ENCODE results near the gene MIPEP.

The MIPEP gene

DNA sequence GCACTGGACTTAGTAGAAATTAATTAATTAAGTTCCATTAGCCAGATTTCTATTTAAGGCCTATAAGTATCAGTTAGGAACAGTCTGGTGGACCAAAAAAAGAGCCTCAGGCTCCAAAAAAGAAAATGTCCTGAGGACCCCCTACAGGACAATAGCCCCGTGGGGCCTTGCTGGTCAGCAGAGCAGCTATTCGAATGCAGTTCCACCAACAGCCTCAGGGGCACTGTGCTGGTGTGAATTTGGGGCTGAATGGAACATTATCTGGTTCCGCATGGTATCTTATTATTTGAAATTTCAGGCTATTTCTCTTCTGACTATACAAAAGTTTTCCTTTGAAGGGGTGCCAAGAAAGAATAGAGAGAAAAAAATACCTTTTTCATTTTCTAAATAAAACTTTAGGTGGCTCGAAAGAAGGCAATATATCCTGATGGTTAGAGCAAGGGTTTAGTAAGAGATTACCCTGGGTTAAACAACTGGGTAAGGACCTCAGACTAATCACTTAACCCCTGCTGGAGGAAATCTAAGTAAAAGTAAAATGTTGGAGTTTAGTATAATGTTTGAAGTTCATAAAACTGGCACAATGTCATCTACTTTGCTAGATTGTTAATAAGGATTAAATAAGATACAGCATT, 147.2 kb downstream of the MIPEP start:
- no peak for DNase-seq (ENCODE audit: low spot score)
- TF ChIP-seq, protein P1, sequence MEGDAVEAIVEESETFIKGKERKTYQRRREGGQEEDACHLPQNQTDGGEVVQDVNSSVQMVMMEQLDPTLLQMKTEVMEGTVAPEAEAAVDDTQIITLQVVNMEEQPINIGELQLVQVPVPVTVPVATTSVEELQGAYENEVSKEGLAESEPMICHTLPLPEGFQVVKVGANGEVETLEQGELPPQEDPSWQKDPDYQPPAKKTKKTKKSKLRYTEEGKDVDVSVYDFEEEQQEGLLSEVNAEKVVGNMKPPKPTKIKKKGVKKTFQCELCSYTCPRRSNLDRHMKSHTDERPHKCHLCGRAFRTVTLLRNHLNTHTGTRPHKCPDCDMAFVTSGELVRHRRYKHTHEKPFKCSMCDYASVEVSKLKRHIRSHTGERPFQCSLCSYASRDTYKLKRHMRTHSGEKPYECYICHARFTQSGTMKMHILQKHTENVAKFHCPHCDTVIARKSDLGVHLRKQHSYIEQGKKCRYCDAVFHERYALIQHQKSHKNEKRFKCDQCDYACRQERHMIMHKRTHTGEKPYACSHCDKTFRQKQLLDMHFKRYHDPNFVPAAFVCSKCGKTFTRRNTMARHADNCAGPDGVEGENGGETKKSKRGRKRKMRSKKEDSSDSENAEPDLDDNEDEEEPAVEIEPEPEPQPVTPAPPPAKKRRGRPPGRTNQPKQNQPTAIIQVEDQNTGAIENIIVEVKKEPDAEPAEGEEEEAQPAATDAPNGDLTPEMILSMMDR (IDR thresholded peaks at IDR 0.05): no peak
- Histone ChIP-seq H3K4me3 (no peak overlapping the region), H3K27ac (no peak overlapping the region)

DNA sequence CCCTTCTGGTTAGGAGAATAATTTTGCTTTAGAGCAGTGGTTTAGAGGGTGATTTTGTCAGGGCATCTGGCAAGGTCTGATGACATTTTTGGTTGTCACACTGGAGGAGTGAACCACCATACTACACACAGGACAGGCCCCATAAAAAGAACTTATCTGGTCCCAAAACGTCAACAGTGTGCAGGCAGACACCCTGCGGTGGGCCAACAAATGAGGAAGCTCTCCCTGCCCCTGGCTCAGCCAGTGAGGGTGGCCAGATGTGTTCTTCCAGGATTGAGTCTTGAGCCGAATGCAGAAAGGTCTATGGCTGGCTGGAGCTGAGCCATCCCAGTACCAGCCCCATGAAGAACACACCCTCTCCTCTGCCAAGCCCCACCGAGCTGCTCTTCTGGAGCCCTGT, 149.2 kb downstream of the MIPEP start:
- TF ChIP-seq, protein P1 (IDR thresholded peaks at IDR 0.05): no peak
- Histone ChIP-seq H3K27ac (no peak overlapping the region), H3K4me3 (no peak overlapping the region)
- DNase-seq (ENCODE audit: low spot score): no peak

DNA sequence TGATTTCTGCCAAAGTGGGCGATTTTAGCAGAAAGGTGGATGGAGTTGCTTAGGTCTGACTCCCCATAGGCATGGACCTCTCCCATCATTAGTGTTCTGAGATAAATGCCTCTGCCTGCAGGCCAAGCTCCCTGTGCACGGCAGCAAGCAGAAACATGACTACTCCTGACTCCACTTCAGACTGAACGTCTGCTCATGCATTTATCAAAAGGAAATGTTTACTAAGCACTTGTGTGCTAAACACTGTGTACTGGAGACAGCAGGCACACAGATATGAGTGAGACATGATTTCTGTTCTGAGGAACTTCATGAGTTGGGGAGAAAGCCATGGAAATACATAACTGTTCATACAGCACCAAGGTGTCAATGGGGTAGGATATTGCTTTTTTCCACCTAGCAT, 149.6 kb downstream of the MIPEP start:
- TF ChIP-seq, protein P1 (IDR thresholded peaks at IDR 0.05): no peak
- no peak for DNase-seq (ENCODE audit: low spot score)
- Histone ChIP-seq H3K4me3 (no peak overlapping the region), H3K27ac (no peak overlapping the region)

DNA sequence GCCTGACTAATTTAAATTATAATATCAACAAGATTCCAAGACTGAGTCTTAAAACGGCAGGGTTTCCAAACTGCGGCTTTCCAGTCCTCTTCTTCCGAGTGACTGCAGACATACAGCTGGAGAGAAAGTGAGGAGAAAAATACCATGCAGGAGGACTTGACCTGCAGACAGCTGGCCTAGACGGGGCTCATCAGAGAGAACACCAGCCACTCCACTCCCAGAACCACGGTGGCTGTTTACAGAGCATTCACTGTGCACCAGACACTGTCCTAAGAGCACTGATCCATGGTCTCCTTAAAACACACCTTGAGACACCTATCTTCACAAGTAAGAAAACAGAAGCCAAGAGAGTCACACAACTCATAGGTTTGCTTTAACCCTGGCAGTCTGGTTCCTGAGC, 152.7 kb downstream of the MIPEP start:
- Histone ChIP-seq H3K4me3 (no peak overlapping the region), H3K27ac (no peak overlapping the region)
- no peak for DNase-seq (ENCODE audit: low spot score)
- TF ChIP-seq, protein P1 (IDR thresholded peaks at IDR 0.05): no peak

DNA sequence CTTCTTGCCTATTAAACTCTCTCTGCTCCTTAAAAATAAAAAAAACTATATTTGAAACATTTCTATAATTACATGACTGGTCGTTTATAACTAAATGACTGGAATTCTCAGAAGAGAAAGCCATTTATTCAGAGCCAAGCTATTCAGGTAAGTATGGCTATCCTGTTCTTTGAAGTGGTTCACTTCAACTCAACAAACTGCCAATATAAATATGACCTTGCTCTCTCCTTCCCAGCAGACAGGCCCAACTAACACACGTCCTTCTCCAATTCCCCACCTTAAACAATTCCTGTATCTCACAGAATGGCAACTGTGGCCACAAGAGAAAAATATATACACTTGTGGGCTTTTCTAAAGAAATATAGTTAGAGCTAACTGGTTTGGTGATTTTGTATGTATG, 153.9 kb downstream of the MIPEP start:
- H3K4me3 ChIP-seq: no peak overlapping the region
- no peak overlapping the region for H3K27ac ChIP-seq
- DNase-seq (ENCODE audit: low spot score): no peak
- TF ChIP-seq, protein P1 (IDR thresholded peaks at IDR 0.05): no peak

DNA sequence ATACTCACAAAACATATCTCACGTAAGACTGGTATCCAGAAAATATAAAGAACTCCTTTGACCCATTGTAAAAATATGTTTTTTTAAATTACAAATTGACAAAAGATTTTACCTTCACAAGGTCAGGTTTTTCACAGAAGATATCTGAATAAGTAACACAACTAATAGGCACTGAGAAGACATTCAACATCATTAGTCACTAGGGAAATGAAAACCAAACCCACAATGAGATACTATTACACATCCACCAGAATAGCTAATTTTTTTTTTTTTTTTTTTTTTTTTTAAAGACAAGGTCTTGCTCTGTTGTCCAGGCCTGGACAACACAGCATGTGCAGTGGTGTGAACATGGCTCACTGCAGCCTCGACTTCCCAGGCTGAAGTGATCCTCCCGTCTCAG, 157.5 kb downstream of the MIPEP start:
- TF ChIP-seq, protein P1 (IDR thresholded peaks at IDR 0.05): no peak
- Histone ChIP-seq H3K4me3 (no peak overlapping the region), H3K27ac (no peak overlapping the region)
- no peak for DNase-seq (ENCODE audit: low spot score)

DNA sequence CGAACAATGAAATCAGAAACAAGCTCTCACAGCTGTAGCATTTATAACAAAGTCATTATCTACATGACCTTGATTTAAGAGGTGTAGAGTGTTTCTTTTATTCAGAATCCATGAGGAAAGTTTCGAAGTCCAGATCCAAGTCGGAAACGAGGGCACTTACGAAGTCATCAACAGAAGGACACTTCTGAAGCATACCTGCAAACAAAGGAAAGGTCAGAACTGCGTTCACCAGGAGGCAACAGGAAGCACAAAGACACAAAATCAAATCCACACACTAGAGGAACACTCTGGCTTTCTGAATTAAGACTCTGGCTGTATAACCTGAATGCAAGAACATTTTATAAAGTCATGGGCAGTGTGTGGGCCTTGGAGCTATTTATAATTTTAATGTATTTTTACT, 158.9 kb downstream of the MIPEP start:
- TF ChIP-seq, protein P1 (IDR thresholded peaks at IDR 0.05): no peak
- DNase-seq (ENCODE audit: low spot score): no peak
- no peak overlapping the region for H3K4me3 ChIP-seq
- H3K27ac ChIP-seq: no peak overlapping the region
